GM23248 (cell line): Measurements from ENCODE around the gene SLC1A6. TPM values are rescaled to one million over a fixed set of nuclear protein-coding genes. Genes with fewer than 3 reads are reported as not detected.

Source experiments
- DNase-seq: peaks from one replicate; pipeline ENCODE4 v3.0.0-alpha.2; 2015
- H2AFZ ChIP-seq: fragments of 200-600 bp; sonication (generic); 2 replicates; pipeline ENCODE4 v1.6.1; 2016; ENCODE audit warnings: antibody characterized with exemption
- H3F3A ChIP-seq: fragments of 200-600 bp; sonication (generic); 2 replicates; pipeline ENCODE4 v1.6.1; 2016; ENCODE audit warnings: mild to moderate bottlenecking, antibody characterized with exemption, mixed run types; ENCODE audit not compliant: insufficient read depth
- H3K27ac ChIP-seq: fragments of 200-600 bp; sonication (generic); 2 replicates; pipeline ENCODE4 v1.5.1; 2016; ENCODE audit warnings: mild to moderate bottlenecking
- H3K27me3 ChIP-seq: fragments of 200-600 bp; sonication (generic); replicated peaks from 2 replicates; pipeline ENCODE4 v1.6.1; 2016; ENCODE audit warnings: mild to moderate bottlenecking; ENCODE audit not compliant: insufficient read depth
- H3K36me3 ChIP-seq: fragments of 200-600 bp; sonication (generic); 2 replicates; pipeline ENCODE4 v1.6.1; 2016; ENCODE audit warnings: low read depth, mild to moderate bottlenecking
- H3K4me1 ChIP-seq: fragments of 200-600 bp; sonication (generic); 2 replicates; pipeline ENCODE4 v1.6.1; 2016; ENCODE audit warnings: mild to moderate bottlenecking; ENCODE audit not compliant: insufficient read depth
- H3K4me2 ChIP-seq: fragments of 200-600 bp; sonication (generic); one replicate; pipeline ENCODE4 v1.6.1; 2016; ENCODE audit warnings: mild to moderate bottlenecking; ENCODE audit not compliant: unreplicated experiment
- H3K4me3 ChIP-seq: fragments of 200-600 bp; sonication (generic); 2 replicates; pipeline ENCODE4 v1.5.1; 2016; ENCODE audit warnings: mild to moderate bottlenecking
- H3K79me2 ChIP-seq: fragments of 200-600 bp; sonication (generic); 2 replicates; pipeline ENCODE4 v1.6.1; 2016; ENCODE audit warnings: mild to moderate bottlenecking; ENCODE audit not compliant: insufficient read depth
- H3K9ac ChIP-seq: fragments of 200-600 bp; sonication (generic); 2 replicates; pipeline ENCODE4 v1.6.1; 2016; ENCODE audit warnings: mild to moderate bottlenecking
- H3K9me2 ChIP-seq: fragments of 200-600 bp; sonication (generic); 2 replicates; pipeline ENCODE4 v1.6.1; 2016; ENCODE audit warnings: mixed run types, mild to moderate bottlenecking, moderate library complexity; ENCODE audit not compliant: insufficient read depth
- H3K9me3 ChIP-seq: fragments of 200-600 bp; sonication (generic); one replicate; pipeline ENCODE4 v1.6.1; 2017; ENCODE audit warnings: low read depth
- H4K20me1 ChIP-seq: fragments of 200-600 bp; sonication (generic); 2 replicates; pipeline ENCODE4 v1.6.0; 2016; ENCODE audit not compliant: insufficient read depth
- EZH2 ChIP-seq: fragments of 200-600 bp; sonication (generic); IDR thresholded peaks from 2 replicates; pipeline ENCODE4 v1.6.1; 2018; ENCODE audit warnings: antibody characterized with exemption, mild to moderate bottlenecking; ENCODE audit not compliant: insufficient read depth, poor library complexity, severe bottlenecking
- EZH2phosphoT487 ChIP-seq: fragments of 200-600 bp; sonication (generic); IDR thresholded peaks from 2 replicates; pipeline ENCODE4 v1.6.1; 2018; ENCODE audit warnings: antibody characterized with exemption, moderate library complexity, mild to moderate bottlenecking, low read depth; ENCODE audit not compliant: insufficient read depth
- WGBS, 2 experiments: methylation state at CpG; one replicate each; pipeline ENCODE4 v1.1.6; 2015 to 2017; ENCODE audit warnings: low lambda C conversion rate in 2 of 2, low coverage in 1 of 2; ENCODE audit errors: missing lambda C conversion rate in 2 of 2; 5-methylcytosine and 5-hydroxymethylcytosine counted together
- in situ Hi-C: fragments of 300-500 bp; cut with MboI; formaldehyde crosslinking; loops from 2 replicates; pipeline ENCODE4 v1.15.0; 2020
- polyA plus RNA-seq: library from polyadenylated mRNA; unstranded; fragments of >200 nt; fragmentation: Nextera tagmentation; extraction: Ambion mirVana; gene quantifications from 2 replicates; pipeline ENCODE4 v1.2.1, GENCODE V29; 2016
- total RNA-seq: library from RNA; depleted of rRNA; stranded (reverse); fragments of >200 nt; shearing (Covaris generic); gene quantifications from 2 replicates; pipeline ENCODE4 v1.2.3, GENCODE V29; 2014

SLC1A6 gene
- total and polyA plus RNA-seq, 2 experiments from 2014 or later: not detected

DNA sequence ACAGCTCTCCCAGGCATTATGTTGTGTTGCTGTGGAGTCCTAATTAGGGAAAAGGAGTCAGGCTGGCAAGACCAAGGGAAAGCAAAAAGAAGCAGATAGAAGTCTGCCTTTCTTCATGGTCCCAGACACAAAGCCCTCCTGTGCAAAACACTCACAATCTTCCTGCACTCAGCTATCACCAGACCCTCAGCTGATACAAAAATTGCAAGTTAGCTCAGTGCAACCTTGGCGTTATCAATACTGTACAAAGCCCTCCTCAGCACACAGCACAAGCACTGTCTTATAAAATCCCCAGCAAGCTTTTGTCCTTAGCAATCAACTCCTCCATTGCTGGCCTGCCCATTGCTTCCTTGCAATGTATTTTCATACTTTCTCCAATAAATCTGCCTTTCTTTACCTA is 35.2 kb downstream of the SLC1A6 start:
- peaks cover 5% of the 10 kb centered on the region; the same call in 1 of the 2 replicates for H3K4me1 ChIP-seq
- H3K36me3 ChIP-seq: no peaks in the 10 kb centered on the region
- no peaks in the 10 kb centered on the region for H4K20me1 ChIP-seq
- H3K79me2 ChIP-seq: no peaks in the 10 kb centered on the region
- no peaks in the 10 kb centered on the region for H3F3A ChIP-seq
- H3K9me3 ChIP-seq: no peaks in the 10 kb centered on the region
- no peak overlapping the region for H3K9ac ChIP-seq
- TF ChIP-seq EZH2 (no peak), EZH2phosphoT487 (no peak)
- H3K27me3 ChIP-seq: no peaks in the 10 kb centered on the region
- DNase-seq: no peak
- H3K9me2 ChIP-seq: no peaks in the 10 kb centered on the region
- WGBS, 2 experiments: 24 to 30% methylated on average over 1 of the region's 1 CpG
- in situ Hi-C loops: no loop called here
- H3K4me3 ChIP-seq: no peak overlapping the region
- no peak overlapping the region for H3K27ac ChIP-seq
- H2AFZ ChIP-seq: no peak overlapping the region
- H3K4me2 ChIP-seq: no peak overlapping the region

DNA sequence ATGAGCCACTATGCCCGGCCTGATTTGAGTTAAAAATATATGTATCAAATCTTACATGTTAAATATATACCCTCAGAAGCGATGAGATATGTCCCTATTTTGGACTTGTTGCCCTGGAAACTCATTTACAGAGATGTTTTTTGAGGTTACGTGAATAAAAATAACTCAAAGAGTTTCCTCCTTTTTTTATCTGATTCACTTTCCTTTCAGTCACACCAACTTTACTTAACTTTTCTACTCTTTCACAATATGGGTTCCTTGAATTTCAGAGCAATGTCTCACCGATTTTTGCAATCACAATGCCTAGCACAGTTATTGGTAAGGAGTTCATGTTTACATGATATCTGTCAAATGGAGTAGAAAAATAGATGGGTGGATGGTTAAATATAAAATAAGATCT is 36.1 kb downstream of the SLC1A6 start:
- peak; percentile 51 for DNase-seq
- no peaks in the 10 kb centered on the region for H3F3A ChIP-seq
- no peaks in the 10 kb centered on the region for H3K27me3 ChIP-seq
- no peak overlapping the region for H3K4me3 ChIP-seq
- no peaks in the 10 kb centered on the region for H3K36me3 ChIP-seq
- in situ Hi-C loops: no loop called here
- no peaks in the 10 kb centered on the region for H3K9me3 ChIP-seq
- no peaks in the 10 kb centered on the region for H3K9me2 ChIP-seq
- 23 to 28% methylated on average over 4 of the region's 4 CpGs for WGBS, 2 experiments
- TF ChIP-seq EZH2: no peak
- TF ChIP-seq EZH2phosphoT487: no peak
- H3K4me1 ChIP-seq: peaks cover 5% of the 10 kb centered on the region; the same call in 1 of the 2 replicates
- H3K79me2 ChIP-seq: no peaks in the 10 kb centered on the region
- H4K20me1 ChIP-seq: no peaks in the 10 kb centered on the region
- peak overlapping the region; percentile 36; the same call in 1 of the 2 replicates for H3K27ac ChIP-seq
- H3K9ac ChIP-seq: no peak overlapping the region
- no peak overlapping the region for H3K4me2 ChIP-seq
- H2AFZ ChIP-seq: no peak overlapping the region

DNA sequence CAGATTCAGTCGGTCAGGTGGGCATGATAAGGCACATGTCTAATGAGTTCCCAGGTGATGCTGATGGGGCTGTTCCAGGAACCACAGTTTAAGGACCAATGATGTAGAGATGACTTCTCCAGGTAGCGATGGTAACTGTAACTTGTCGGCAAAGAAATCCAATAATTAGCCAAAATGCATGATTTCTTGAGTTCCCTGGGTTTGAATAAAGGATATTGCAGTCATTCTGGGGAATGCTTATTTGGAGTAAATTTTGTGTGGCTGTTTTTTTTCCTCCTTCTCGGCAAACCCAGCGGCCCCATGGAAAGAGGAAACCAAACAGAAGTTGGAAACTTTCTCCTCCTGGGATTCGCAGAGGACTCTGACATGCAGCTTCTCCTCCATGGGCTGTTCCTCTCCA is 38.5 kb downstream of the SLC1A6 start, which contains the start of gene OR7C2:
OR7C2 (plus strand) TSS at position 301 of the 400 bp plus-strand sequence; CDS start at position 301, 0 bp downstream.
- Histone ChIP-seq H4K20me1 (no peaks in the 10 kb centered on the region), H3K4me1 (peaks cover 5% of the 10 kb centered on the region; the same call in 1 of the 2 replicates), H3K9me2 (no peaks in the 10 kb centered on the region), H3K9me3 (no peaks in the 10 kb centered on the region), H3K27ac (no peak within 1 kb of the TSS), H2AFZ (no peak within 1 kb of the TSS), H3K4me3 (no peak within 1 kb of the TSS), H3K9ac (no peak within 1 kb of the TSS), H3K79me2 (no peaks in the 10 kb centered on the region), H3K36me3 (no peaks in the 10 kb centered on the region), H3K4me2 (no peak within 1 kb of the TSS), H3K27me3 (no peaks in the 10 kb centered on the region), H3F3A (no peaks in the 10 kb centered on the region)
- whole genome bisulfite sequencing, 2 experiments: 42 to 49% methylated on average over 6 of the region's 6 CpGs
- in situ Hi-C loops: no loop called here
- no peak for DNase-seq
- TF ChIP-seq EZH2 (no peak), EZH2phosphoT487 (no peak)

DNA sequence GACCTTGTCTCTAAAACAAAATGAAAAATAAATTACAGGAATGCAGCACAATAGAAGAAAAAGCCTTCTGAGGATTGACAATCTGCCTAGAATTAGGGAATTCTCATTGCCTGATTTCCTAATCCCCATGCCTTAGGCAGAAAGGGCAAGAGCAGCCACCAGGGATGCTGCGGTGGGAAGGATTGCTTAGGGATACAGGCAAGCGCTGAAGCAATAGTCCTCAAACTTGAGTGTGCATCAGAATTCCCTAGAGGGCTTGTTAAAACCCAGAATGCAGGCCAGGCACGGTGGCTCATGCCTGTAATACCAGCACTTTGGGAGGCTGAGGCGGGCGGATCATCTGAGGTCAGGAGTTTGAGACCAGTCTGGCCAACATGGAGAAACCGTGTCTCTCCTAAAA is 39.4 kb downstream of the SLC1A6 start:
- Histone ChIP-seq H4K20me1 (no peaks in the 10 kb centered on the region), H3K27ac (no peak overlapping the region), H3K36me3 (no peaks in the 10 kb centered on the region), H3K79me2 (no peaks in the 10 kb centered on the region), H3K9me2 (no peaks in the 10 kb centered on the region), H2AFZ (no peak overlapping the region), H3K27me3 (no peaks in the 10 kb centered on the region), H3K4me1 (peaks cover 5% of the 10 kb centered on the region; the same call in 1 of the 2 replicates), H3K9ac (no peak overlapping the region), H3K9me3 (no peaks in the 10 kb centered on the region), H3K4me3 (no peak overlapping the region), H3K4me2 (no peak overlapping the region), H3F3A (no peaks in the 10 kb centered on the region)
- in situ Hi-C loops: no loop called here
- no peak for DNase-seq
- TF ChIP-seq EZH2 (no peak), EZH2phosphoT487 (no peak)
- 33 to 43% methylated on average over 6 of the region's 6 CpGs for WGBS, 2 experiments

GRCh38 chr19:14933506-14933905 is 46.2 kb downstream of the SLC1A6 start:
- Histone ChIP-seq H3K9ac (no peak overlapping the region), H3K79me2 (no peaks in the 10 kb centered on the region), H3K36me3 (no peaks in the 10 kb centered on the region), H3K9me2 (no peaks in the 10 kb centered on the region), H3K27me3 (no peaks in the 10 kb centered on the region), H3K4me1 (no peaks in the 10 kb centered on the region), H4K20me1 (no peaks in the 10 kb centered on the region), H3K4me3 (no peak overlapping the region), H2AFZ (no peak overlapping the region), H3K27ac (no peak overlapping the region), H3K9me3 (no peaks in the 10 kb centered on the region), H3K4me2 (no peak overlapping the region), H3F3A (no peaks in the 10 kb centered on the region)
- in situ Hi-C loops: no loop called here
- TF ChIP-seq EZH2: no peak
- TF ChIP-seq EZH2phosphoT487: no peak
- DNase-seq: no peak
- 4 to 8% methylated on average over 1 of the region's 1 CpG for WGBS, 2 experiments
